Measurements from ENCODE around the gene GALNT8.
"Not testable (repeated sequence)": the region's sequence is repeated elsewhere in the genome, so short reads cannot be mapped to it uniquely, and the experiment has no call there.

The GALNT8 gene

DNA sequence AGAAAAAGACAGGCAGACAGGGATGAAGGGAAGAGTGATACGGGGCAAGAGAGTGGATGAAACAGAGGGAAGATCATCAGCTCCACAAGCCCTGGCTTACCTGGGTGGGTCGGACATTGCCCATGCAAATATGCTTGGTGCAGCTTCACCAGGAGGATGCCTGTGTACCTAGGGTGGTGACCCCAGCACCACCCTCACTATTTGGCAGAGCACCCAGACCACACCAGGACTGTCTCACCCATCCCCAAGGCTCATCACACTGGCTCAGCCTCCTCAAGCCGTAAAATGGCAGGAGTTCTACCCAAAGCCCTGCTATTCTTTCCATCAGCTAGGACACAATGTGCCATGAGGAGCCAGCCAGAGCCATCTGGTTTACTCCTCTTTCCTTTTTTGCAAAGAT, 3.0 kb downstream of the GALNT8 start:
- Mint-ChIP-seq H3K4me1 (ENCODE audit: low read depth) (no peaks in the 10 kb centered on the region), H3K27ac (no peak overlapping the region), H3K27me3 (ENCODE audit: low read depth) (peaks cover 40% of the 10 kb centered on the region), H3K36me3 (ENCODE audit: low read depth) (no peaks in the 10 kb centered on the region), H3K9me3 (no peaks in the 10 kb centered on the region), H3K4me3 (no peak overlapping the region)

DNA sequence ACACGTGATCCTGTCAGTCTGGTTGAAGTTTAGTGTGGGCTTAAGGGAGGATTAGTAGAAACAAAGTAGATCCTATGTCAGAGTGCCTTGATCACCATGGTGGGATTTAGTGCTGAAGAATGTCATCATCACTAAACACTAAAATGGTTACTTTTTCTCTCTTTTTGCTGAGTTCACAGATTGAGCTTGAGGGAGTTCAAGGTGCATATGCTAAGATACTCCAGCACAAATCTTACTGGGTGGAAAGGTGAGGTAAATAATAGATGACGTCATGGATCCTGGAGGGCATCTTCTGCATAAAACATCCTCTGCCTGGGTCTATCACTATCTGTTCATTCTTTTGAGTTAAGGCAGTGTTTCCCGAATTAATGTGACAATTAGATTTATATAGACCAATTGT, 4.9 kb downstream of the GALNT8 start:
- Mint-ChIP-seq H3K4me3 (no peak overlapping the region), H3K27me3 (ENCODE audit: low read depth) (peaks cover 28% of the 10 kb centered on the region), H3K4me1 (ENCODE audit: low read depth) (no peaks in the 10 kb centered on the region), H3K9me3 (no peaks in the 10 kb centered on the region), H3K36me3 (ENCODE audit: low read depth) (no peaks in the 10 kb centered on the region), H3K27ac (no peak overlapping the region)

DNA sequence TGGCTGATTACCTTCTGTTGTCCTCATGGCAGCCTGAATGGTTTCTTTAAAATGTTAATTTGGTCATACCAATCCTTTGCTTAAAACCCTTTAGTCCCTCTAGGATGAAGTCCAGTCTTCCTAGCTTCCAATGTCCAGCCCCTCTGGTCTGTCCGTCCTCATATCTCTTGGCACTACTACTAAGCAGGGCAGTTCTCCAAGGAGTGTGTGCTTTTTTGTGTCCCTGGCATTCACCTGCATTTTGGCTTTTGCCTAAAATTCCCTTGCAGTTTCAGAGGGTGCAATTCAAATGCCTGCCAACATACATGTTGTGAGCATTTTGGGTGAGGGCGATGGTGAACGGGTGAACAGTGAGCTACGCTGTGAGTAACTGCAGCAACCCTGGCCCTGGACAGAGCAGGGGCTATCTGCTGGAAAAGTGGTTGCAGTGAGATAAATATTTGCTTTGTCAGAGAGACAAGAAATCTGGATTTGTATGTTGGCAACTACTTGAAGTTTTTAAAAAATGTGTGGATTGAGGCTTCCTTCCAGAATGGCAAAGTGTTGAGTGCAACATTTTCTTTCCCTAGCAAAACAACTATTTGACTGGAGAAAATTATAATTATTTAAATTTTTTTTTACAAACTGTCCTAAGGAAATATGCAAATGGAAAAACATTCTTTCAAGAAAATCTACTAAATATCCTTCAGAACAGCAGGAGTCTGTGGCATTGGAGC, 14.6 kb downstream of the GALNT8 start:
- peaks cover 23% of the 10 kb centered on the region for H3K27me3 Mint-ChIP-seq (ENCODE audit: low read depth)
- no peak overlapping the region for H3K4me3 Mint-ChIP-seq
- no peaks in the 10 kb centered on the region for H3K4me1 Mint-ChIP-seq (ENCODE audit: low read depth)
- H3K36me3 Mint-ChIP-seq (ENCODE audit: low read depth), result no peaks in the 10 kb centered on the region
- no peak overlapping the region for H3K27ac Mint-ChIP-seq
- no peaks in the 10 kb centered on the region for H3K9me3 Mint-ChIP-seq

DNA sequence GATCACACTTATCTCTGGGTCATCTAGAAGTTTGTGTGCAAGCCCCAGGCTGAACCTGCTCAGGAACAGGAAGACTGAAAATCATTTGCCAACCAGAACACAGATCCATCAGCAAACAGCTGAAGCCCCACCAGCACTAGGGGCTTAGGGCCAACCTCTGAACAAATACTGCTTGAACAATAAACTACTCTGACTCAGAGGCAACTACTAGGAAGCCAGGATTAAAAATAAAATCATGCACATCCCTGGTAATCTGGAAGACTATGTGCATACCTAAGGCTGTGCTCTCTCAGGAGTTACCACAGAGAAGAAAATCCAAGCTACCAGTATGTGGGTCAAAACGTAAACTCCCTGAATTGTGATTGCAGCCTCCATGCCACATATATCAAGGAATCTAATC, 15.9 kb downstream of the GALNT8 start:
- no peaks in the 10 kb centered on the region for H3K4me1 Mint-ChIP-seq (ENCODE audit: low read depth)
- no peaks in the 10 kb centered on the region for H3K36me3 Mint-ChIP-seq (ENCODE audit: low read depth)
- H3K27me3 Mint-ChIP-seq (ENCODE audit: low read depth), result peaks cover 21% of the 10 kb centered on the region
- H3K4me3 Mint-ChIP-seq, result no peak overlapping the region
- no peaks in the 10 kb centered on the region for H3K9me3 Mint-ChIP-seq
- H3K27ac Mint-ChIP-seq, result no peak overlapping the region

DNA sequence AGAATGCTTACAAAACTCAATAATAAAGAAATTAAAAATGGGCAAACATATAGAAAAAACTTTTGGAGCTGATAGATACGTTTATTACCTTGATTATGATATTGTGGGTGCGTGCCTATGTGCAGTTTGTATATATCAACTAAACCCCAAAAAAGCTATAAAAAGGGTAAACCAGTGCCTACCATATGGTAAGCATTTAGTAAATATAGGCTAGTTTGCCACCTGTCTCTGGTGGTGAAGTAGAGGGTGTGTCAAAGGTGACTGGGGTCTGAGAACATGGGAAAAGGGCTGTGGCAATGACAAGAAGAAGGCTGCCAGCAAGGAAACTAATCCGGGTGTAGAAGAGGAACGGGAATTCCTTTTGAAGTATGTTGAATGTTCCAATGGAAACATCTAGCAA, 18.3 kb downstream of the GALNT8 start:
- Mint-ChIP-seq H3K4me3 (no peak overlapping the region), H3K27me3 (ENCODE audit: low read depth) (peaks cover 22% of the 10 kb centered on the region), H3K36me3 (ENCODE audit: low read depth) (no peaks in the 10 kb centered on the region), H3K4me1 (ENCODE audit: low read depth) (no peaks in the 10 kb centered on the region), H3K27ac (no peak overlapping the region), H3K9me3 (no peaks in the 10 kb centered on the region)

DNA sequence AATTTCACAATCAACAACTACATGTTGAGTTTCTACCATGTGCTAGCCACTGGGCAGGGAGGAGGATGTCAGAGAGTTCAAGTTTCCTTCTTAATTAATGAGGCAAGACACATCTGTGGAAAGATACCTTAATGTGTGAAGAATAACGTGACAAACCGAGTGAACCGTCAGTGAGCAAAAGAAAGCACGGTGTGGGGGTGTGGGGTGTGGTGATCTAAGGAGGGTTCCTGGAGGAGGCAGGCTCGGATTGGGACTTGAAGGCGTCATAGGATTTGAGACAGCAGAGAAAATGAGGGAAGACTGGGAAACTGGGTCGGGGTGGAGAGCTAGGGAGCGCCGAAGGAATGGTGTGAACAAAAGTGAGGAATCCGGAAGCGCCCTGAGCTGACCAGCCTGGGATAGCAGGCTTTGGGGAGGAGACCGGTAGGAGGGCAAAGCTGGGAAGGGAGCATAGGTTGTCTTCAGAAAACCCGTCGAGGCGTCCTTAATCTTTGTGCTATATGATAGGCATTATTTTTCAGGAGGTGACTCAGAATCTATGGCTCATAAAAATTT, 22.3 kb downstream of the GALNT8 start:
- H3K36me3 Mint-ChIP-seq (ENCODE audit: low read depth), result no peaks in the 10 kb centered on the region
- H3K9me3 Mint-ChIP-seq, result no peaks in the 10 kb centered on the region
- no peak overlapping the region for H3K27ac Mint-ChIP-seq
- no peak overlapping the region for H3K4me3 Mint-ChIP-seq
- H3K4me1 Mint-ChIP-seq (ENCODE audit: low read depth), result no peaks in the 10 kb centered on the region
- H3K27me3 Mint-ChIP-seq (ENCODE audit: low read depth), result peaks cover 12% of the 10 kb centered on the region

DNA sequence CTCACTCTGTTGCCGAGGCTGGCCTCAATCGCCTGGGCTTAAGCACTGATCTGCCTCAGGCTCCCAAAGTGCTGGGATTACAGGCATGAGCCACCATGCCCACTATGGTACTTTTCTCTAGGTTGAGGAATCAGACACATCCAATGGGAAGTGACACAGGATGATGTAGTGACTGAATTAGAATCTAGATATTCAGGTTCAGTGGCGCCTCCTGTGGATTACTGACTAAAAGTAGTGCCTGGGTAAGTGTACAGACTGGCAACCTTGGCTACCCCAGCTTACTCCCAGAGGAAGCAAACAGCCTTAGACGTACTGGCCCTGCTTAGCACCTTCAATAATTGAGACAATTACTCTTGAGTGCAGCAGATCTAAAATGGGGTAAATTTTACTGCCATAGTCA, 22.8 kb downstream of the GALNT8 start:
- H3K27ac Mint-ChIP-seq, result no peak overlapping the region
- H3K4me1 Mint-ChIP-seq (ENCODE audit: low read depth), result no peaks in the 10 kb centered on the region
- no peak overlapping the region for H3K4me3 Mint-ChIP-seq
- no peaks in the 10 kb centered on the region for H3K9me3 Mint-ChIP-seq
- H3K27me3 Mint-ChIP-seq (ENCODE audit: low read depth), result peaks cover 16% of the 10 kb centered on the region
- no peaks in the 10 kb centered on the region for H3K36me3 Mint-ChIP-seq (ENCODE audit: low read depth)

DNA sequence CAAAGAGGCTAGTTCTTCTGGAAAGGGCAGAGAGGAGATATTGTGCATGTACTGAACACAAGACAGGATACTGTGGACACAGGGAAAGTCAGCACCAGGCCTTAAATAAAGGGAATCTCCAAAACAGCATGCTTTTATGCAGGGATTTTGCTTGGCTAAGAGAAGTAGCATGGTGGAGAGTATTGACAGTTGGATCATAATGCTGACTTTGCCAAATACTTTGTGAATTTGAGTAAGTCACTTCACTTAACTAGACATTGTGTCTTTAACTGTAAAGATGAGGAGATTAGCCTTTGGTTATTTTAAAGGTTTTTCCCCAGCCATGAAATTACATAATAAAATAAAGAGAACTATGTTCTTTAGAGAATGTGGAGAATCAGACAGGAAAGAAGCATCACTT, 24.5 kb downstream of the GALNT8 start:
- Mint-ChIP-seq H3K27me3 (ENCODE audit: low read depth) (peaks cover 29% of the 10 kb centered on the region), H3K36me3 (ENCODE audit: low read depth) (no peaks in the 10 kb centered on the region), H3K4me1 (ENCODE audit: low read depth) (no peaks in the 10 kb centered on the region), H3K27ac (no peak overlapping the region), H3K4me3 (no peak overlapping the region), H3K9me3 (no peaks in the 10 kb centered on the region)

DNA sequence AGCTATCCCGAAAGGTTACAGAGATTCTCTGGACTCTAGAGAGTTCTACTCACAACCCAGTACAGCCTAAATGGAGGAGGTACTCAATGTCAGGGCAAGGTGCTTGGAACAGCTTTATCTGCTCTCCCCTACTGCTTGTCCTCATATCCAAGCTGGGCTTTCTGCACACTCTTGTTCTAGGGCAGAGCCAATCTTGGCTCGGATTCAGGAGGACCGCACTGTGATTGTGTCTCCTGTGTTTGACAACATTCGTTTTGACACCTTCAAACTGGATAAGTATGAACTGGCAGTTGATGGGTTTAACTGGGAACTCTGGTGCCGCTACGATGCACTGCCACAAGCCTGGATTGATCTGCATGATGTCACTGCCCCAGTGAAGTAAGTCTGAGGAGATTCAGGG, 25.0 kb downstream of the GALNT8 start:
- Mint-ChIP-seq H3K27me3 (ENCODE audit: low read depth) (peaks cover 29% of the 10 kb centered on the region), H3K36me3 (ENCODE audit: low read depth) (no peaks in the 10 kb centered on the region), H3K4me1 (ENCODE audit: low read depth) (no peaks in the 10 kb centered on the region)

DNA sequence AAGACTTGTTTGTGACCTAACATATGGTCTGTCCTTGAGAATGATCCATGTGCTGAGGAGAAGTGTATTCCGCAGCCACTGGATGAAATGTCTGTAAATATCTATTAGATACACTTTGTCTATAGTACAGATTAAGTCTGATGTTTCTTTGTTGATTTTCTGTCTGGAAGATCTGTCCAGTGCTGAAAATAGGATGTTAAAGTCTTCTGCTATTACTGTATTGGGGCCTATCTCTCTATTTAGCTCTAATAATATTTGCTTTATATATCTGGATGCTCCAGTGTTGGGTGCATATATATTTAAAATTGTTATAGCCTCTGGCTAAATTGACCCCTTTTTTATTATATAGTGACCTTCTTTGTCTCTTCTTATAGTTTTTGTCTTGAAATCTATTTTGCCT, 31.5 kb downstream of the GALNT8 start:
- H3K9me3 Mint-ChIP-seq; H3K36me3 Mint-ChIP-seq (ENCODE audit: low read depth); H3K27ac Mint-ChIP-seq; H3K4me3 Mint-ChIP-seq; H3K4me1 Mint-ChIP-seq (ENCODE audit: low read depth): not testable (repeated sequence)
- H3K27me3 Mint-ChIP-seq (ENCODE audit: low read depth), result peaks cover 41% of the 10 kb centered on the region

More for the DNA sequence above, 25.0 kb downstream of the GALNT8 start:
- Mint-ChIP-seq H3K27ac (no peak overlapping the region), H3K9me3 (no peaks in the 10 kb centered on the region), H3K4me3 (no peak overlapping the region)

DNA sequence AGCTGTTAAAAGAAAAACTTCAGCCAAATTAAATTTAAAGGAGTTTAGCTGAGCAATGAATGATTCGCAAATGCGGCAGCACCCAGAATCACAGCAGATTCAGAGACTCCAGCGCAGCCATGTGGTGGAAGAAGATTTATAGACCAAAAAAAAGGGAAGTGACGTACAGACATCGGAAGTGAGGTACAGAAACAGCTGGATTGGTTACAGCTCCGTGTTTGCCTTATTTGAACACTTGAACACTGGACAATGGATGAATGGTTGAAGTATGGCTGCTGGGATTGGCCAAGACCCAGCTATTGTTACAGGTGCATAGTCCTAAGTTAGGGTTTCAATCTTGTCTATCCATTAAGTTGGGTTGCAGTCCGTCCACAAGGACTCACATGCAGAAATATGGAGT, 42.6 kb downstream of the GALNT8 start:
- peaks cover 2% of the 10 kb centered on the region for H3K4me1 Mint-ChIP-seq (ENCODE audit: low read depth)
- no peak overlapping the region for H3K27ac Mint-ChIP-seq
- no peak overlapping the region for H3K4me3 Mint-ChIP-seq
- no peaks in the 10 kb centered on the region for H3K36me3 Mint-ChIP-seq (ENCODE audit: low read depth)
- peaks cover 14% of the 10 kb centered on the region for H3K27me3 Mint-ChIP-seq (ENCODE audit: low read depth)
- H3K9me3 Mint-ChIP-seq, result no peaks in the 10 kb centered on the region

DNA sequence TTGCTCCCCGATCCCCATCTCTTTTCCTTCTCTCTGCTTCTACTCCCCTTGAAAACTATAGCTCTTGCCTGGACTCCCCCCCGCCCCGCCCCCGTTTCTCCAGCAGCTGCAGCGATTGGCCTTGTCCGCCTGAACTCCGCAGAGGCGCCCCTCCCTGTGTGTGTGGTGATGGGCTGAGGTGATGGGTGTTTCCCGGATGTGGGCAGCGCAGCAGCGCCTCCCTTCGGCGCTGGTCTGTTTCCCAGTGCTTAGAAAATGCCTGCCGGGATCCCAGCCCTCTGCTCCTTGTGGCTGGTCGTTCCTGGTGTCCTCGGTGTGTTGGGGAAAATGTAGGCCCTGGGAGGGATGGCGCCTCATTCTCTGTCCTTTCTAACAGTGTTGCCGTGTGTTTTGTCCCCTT, 43.3 kb downstream of the GALNT8 start:
- H3K27me3 Mint-ChIP-seq (ENCODE audit: low read depth), result peaks cover 8% of the 10 kb centered on the region
- no peaks in the 10 kb centered on the region for H3K9me3 Mint-ChIP-seq
- no peak overlapping the region for H3K4me3 Mint-ChIP-seq
- H3K27ac Mint-ChIP-seq, result no peak overlapping the region
- peaks cover 2% of the 10 kb centered on the region for H3K4me1 Mint-ChIP-seq (ENCODE audit: low read depth)
- no peaks in the 10 kb centered on the region for H3K36me3 Mint-ChIP-seq (ENCODE audit: low read depth)

DNA sequence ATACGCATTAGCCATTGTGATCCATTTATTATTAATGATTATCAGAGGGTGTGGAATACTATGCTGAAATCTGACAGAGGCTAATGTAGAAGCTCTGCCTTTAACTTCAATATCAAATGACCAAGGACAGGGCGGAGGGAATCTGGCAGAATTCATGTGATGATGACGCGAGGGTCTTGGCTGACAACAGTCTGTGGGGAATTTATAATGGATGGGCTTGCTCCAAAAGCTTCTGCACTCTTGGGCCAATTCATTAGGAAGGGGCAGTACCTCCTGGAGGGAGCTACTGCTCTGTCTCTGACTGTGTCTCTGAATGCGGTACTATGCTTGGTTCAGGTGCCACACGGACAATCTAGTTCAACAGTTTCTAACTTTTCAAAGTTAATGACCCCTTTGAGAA, 46.2 kb downstream of the GALNT8 start:
- H3K27me3 Mint-ChIP-seq (ENCODE audit: low read depth), result peaks cover 16% of the 10 kb centered on the region
- H3K36me3 Mint-ChIP-seq (ENCODE audit: low read depth), result no peaks in the 10 kb centered on the region
- H3K27ac Mint-ChIP-seq, result no peak overlapping the region
- H3K4me3 Mint-ChIP-seq, result no peak overlapping the region
- peaks cover 2% of the 10 kb centered on the region for H3K4me1 Mint-ChIP-seq (ENCODE audit: low read depth)
- H3K9me3 Mint-ChIP-seq, result no peaks in the 10 kb centered on the region

DNA sequence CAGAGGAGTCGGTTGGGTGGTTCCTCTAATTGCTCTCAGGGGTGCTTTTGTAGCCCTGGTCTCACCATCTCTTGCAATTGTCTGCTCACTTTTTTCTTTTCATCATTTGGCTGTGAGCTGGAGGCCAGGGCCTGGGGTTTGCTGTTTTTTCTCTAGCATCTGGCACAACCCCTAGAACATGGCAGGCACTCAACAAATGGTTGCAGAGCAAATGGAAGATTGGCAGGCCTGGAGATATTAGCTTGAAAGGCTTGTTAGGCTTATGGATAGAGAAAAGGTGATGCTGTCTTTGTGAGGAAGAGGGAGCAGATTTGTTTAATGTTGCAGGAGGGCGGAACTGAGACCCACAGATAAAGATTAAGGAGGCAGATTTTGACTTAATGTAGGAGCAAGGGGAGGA, 47.0 kb downstream of the GALNT8 start:
- Mint-ChIP-seq H3K4me1 (ENCODE audit: low read depth) (peaks cover 2% of the 10 kb centered on the region), H3K9me3 (no peaks in the 10 kb centered on the region), H3K4me3 (no peak overlapping the region), H3K27ac (no peak overlapping the region), H3K27me3 (ENCODE audit: low read depth) (peaks cover 16% of the 10 kb centered on the region), H3K36me3 (ENCODE audit: low read depth) (no peaks in the 10 kb centered on the region)

DNA sequence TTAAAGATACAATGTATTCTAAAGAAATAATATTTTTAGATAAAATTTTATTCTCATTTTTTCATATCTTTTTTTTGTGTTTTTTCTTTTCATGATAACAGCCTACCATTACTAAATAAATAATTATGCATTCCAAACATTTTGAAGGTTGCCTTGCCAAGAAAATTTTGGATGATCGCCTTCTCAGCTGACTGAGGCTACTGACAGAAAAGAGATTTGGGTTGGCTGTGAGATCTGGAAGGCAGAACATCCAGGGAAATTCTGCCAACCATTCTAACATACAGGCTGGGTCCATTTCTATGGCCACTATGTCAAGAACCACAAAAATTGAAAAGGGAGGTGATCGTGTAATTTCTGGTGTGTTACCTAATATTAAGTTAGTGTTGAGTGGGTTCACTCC, 48.1 kb downstream of the GALNT8 start:
- no peak overlapping the region for H3K27ac Mint-ChIP-seq
- peaks cover under 1% of the 10 kb centered on the region for H3K4me1 Mint-ChIP-seq (ENCODE audit: low read depth)
- H3K4me3 Mint-ChIP-seq, result no peak overlapping the region
- peaks cover 22% of the 10 kb centered on the region for H3K27me3 Mint-ChIP-seq (ENCODE audit: low read depth)
- no peaks in the 10 kb centered on the region for H3K36me3 Mint-ChIP-seq (ENCODE audit: low read depth)
- no peaks in the 10 kb centered on the region for H3K9me3 Mint-ChIP-seq

DNA sequence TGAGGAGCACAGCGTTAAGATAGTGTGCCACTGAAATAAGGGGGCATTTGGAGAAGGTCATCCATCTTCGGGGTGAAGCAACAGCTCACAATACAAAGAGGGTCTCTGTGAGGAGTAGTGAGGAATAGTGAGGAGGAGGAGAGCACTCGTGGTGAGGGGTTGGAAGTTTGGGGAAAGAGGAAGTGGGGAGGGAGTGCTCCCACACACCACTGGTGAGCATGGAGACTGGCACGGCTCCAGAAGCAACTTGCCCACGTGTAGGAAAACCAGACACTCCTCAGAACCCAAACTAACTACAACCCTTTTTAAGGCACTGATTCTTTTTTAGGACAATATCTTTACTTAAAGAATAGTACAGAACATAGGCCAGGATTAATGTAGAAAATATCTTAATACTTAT, 48.9 kb downstream of the GALNT8 start:
- Mint-ChIP-seq H3K27ac (no peak overlapping the region), H3K36me3 (ENCODE audit: low read depth) (no peaks in the 10 kb centered on the region), H3K27me3 (ENCODE audit: low read depth) (peaks cover 24% of the 10 kb centered on the region), H3K4me3 (no peak overlapping the region), H3K4me1 (ENCODE audit: low read depth) (no peaks in the 10 kb centered on the region), H3K9me3 (no peaks in the 10 kb centered on the region)
